GM10847 (cell line): ENCODE data around the gene POU3F3.

Experiments used
- POLR2A ChIP-seq: IDR thresholded peaks from 2 replicates; pipeline ENCODE4 v1.6.1; 2011; ENCODE audit not compliant: insufficient read length; ENCODE audit errors: extremely low read depth

Gene POU3F3

DNA sequence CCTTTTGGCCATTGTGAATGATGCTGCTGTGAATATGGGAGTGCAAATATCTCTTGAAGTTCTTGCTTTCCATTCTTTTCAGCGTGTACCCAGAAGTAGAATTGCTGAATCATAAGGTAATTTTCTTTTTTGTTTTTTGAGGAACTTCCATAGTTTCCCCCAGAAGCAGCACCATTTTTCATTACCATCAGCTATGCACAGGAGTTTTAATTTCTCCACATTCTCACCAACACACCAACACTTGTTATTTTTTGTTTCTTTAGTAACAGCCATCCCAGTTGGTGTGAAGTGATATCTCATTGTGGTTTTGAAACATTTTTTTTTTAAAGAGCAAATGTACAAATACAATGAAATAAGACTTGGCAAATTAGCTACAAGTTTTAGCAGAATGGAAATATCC, 21.3 kb downstream of the POU3F3 start:
- TF ChIP-seq POLR2A, result no peak

DNA sequence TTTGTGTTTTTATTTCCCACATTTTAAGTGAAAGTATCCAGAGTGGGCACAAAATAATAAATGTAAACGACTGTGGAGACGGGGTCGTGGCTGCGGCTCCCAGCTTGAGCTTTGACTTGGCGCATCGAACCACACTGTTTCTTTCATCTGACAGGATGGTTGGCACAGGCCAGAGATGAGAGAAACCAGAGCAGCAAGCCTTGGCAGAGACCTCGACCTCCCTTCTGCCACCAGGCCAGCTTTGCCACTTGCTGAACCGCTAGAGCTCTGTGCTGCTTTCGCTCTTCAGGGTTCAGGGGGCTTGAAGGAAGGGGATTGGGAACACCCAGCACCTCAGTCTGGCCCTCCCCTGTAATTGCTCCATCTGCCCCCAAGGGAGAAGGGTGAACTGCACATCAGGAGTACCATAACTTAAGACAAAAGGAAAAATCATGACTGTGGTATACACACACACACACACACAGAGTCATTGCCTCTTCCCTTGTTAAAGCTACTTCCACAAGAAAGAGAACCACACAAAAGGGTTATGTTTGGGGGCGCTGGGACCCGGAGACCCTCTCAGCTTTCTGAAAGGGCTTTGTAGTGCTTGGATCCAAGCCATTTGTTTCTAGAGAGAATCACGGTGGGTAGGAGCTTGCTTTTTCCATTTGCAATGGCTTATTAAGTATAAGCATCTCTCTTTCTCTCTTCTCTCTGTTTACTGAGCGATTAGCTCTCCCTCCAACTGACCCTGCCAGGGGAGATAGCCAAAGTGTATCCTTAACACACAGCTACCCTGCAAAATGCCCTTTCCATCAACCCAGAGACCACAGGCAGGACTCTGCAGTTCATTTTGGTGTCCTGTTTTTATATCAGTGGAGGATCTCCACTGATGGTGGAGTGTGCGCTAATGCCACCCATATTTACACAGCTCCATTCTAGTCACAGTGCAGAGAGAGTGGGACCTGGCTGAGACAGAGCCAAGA, 23.0 kb downstream of the POU3F3 start:
- no peak for TF ChIP-seq POLR2A

DNA sequence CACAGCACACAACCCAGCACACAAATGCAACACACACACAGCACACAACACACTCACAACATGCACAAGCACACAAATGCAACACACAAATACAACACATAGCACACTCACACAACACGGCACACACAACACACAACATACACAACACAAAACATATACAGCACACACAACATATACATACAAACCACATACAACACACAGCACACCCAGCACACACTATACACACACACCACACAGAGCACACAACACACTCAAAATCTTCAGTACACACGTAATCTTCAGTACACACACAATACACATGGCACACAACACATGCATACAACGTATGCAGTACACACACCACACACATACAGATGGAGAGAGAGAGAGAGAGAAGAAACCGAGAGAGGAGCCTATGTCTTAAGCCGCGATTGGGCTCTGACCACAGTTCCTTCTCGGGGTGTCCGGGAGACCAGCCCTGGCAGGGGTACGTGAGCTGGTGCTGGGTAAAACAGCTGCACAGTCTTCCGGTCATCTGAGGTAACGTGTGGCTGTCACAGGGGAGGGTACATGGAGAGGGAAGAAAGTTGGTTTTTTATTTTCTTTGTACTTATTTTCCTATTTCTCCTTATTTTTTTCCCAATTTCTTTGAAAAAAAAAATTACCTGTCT, 25.1 kb downstream of the POU3F3 start:
- no peak for TF ChIP-seq POLR2A

DNA sequence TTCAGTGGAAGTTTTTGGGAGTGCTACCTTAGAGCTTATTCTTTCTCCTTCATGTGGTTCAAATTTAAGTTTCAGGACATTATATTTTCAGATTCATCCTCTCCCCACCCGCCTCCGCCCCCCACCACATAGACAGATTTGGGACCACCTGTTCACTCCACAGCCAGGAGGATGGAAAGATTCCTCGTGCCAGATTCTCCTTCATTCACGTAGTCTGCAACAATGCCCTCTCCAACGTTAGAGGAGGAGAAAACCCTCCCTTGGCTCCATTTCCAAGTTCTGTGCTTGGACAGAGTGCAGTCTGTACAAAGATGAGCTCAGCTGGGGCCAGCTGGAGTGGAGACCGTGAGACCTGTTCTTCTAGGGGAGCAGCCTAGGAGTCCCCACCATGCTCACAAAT, 26.2 kb downstream of the POU3F3 start:
- no peak for TF ChIP-seq POLR2A

DNA sequence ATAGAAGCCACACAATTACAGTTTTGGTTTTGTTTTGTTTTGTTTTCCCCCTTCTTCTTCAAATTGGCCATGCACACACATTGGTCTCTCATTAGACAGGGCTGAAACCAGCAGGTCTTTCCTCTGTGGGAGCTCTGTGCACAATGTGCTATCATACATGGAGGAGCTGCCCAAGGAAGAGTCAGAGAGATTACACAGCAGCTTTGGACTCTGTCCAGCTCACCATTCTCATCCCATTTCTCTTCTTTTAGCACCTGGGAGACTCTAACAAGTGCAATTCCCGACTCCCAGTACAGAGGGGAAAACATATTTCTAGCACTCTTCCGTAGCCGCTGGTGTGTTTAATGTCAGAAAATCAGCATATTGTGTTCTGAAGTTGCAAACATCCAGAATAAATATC, 29.4 kb downstream of the POU3F3 start:
- no peak for TF ChIP-seq POLR2A

DNA sequence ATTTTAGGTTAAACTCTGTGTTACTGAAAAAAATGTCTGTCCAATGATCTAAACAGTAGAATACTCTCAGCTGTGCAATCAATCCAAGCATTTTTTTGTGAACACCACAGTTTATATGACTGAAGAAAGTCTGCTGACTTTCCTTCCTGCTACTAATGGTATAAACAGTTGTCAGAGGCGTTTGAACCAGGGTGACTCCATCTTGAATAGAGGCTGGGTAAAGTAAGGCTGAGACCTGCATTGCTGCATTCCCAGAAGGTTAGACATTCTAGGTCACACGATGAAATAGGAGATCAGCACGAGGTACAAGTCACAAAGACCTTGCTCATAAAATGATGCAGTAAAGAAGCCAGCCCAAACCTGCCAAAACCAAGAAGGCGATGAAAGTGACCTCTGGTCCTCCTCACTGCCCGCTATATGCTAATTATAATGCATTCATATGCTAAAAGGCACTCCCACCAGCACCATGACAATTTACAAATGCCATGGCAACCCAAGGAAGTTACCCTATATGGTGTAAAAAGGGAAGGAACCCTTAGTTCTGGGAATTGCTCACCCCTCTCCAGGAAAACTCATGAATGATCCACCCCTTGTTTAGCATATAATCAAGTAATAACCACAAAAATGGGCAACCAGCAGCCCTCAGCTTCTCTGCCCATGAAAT, 31.3 kb downstream of the POU3F3 start:
- no peak for TF ChIP-seq POLR2A

DNA sequence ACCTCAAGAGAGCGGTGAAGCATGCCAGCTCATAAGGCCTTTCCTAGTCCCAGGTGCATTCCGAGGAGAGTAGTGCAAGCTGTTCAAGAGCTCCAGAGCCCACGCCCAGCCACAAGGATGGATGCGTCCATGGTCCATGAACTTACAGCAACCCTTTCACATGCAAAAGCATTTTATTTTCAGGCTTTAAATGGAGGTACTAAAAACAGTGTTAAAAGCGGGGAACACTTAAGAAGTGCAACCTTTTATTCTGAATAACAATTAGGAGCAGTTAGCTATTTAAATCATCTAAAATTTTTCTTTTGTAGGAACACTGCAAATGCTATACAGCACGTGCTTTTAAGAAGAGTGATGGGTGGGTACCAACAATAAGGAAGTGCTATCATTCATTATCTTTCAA, 33.8 kb downstream of the POU3F3 start:
- TF ChIP-seq POLR2A, result no peak

DNA sequence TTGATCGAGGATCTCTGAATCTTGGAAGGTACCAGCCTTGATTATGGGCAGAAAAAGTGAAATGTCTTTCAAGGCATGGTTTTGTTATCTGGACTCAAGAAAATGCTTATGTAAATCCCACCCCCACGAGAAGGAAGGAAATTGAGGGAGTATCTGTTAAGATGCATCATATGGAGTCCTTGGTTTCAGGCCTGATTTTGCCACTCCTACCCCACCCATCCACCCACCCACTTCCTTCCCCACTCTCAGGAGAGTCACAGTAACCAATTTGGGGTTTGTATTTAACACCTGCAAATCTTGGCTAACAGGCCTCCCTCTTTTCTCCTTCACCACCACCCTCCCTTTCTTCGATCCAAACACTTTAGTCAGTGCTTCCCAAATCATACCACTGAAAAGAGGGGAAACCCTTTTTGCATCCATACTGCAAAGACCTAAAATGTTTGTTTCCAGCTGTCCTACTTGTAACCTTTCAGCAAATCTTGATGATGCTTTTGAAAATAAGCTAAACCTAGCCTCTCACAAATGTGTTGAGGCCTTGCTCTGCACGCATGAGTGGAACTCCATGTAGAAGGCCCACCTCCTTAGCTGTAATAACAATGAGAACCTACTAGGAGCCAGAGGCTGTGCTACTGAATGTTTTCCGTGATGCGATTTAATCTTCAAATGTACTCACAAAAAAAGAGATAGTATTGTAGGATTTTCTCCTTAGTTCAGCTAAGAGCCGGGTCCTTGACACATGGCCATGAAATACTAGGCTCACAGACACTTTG, 34.8 kb downstream of the POU3F3 start:
- TF ChIP-seq POLR2A, result no peak

DNA sequence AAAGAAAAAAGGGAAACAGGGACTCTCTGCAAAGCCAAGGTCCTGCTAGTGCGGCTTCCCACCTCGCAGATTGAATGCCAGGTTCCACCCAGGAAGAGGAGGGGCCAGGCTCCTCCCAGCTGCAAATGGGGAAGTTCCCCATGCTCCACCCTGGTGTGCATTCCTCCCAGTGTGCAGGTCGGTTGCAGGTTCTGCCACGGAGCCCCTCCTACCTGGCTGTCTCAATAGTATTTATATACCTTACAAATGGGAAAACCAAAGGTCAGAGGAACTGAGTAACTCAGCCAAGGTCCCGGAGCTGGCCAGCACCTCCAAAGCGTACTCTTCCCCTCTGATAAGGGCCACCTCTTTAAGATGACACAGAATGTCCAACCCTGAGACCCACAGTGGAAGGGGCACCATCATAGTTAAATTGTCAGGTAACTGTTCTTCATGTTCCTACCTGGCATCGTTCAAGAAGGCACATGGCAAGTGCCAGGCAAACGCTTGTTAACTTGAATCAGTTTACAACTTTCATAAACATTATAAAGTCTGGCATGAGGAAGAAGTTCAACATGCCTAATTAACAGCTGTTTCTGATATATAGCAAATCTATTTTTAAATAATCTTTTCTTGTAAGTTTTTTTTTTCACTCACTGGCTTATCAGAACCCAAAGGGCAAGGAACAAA, 35.5 kb downstream of the POU3F3 start:
- no peak for TF ChIP-seq POLR2A

DNA sequence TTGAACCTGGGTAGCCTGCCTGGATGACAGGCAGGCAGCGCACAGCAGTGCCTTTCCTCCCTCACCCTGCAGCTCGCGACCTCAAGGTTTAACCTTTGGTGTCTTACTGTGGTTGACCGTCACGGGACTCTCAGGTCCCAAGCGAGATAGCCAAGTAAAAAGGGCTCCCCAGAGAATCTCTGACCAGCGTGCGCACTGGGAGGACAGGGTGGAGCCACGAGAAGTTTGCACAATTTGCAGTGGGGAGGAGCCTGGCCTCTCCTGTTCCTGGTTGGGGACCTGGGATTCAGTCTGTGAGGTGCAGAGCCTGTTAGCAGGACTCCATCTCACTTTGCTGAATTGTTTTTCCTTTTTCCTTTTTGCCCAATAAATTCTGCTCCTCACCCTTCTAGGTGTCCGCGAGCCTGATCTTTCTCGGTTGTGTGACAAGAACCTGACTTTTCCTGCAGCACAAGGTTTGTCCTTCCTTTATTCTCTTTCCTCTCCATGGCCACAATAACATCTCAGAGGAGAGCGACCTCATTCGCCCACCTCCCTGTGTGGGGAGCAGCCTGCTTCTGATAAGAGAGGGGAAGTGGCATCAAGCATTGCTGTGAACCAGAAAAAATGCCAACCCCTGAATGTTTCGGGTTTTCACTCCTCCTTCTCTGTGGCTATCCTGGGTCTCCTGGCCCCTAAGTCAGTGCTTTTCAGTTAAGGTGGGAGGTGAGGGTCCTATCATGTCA, 36.2 kb downstream of the POU3F3 start:
- no peak for TF ChIP-seq POLR2A

DNA sequence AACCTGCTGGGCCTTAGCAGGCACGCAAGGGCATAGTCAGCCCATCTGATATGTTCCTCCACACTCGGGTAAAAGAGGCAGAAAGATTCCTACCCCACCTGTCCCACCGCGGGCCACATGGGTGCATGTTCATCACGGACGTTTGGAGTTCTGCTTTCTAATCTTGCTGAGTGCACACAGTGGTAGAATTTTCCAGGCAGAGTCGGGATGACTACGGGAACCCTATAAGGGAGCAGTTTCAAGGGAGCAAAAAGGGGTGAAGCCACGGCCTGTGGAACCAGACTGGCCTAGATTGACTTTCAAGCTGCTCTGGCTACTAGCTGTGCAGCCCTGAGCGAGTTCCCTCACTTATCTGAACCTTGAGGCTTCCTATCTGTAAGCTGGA, 36.8 kb downstream of the POU3F3 start:
- TF ChIP-seq POLR2A, result no peak

DNA sequence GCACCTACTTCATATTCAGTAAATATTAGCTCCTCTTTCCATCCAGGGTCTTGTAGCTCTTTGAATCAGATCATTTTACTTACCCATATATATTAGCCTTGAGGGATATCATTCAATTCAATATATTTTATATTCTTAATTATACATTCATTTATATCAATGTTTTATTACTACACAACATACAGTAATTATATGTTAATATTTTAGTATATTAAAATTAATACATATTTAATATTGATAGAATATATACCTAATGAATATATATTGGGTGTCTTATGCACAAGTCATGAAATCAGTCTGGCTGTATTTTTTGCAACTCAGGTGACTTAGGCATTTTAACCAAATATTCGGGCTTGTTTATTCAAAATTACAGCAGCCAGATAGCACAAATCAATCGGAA, 37.2 kb downstream of the POU3F3 start:
- TF ChIP-seq POLR2A, result no peak

DNA sequence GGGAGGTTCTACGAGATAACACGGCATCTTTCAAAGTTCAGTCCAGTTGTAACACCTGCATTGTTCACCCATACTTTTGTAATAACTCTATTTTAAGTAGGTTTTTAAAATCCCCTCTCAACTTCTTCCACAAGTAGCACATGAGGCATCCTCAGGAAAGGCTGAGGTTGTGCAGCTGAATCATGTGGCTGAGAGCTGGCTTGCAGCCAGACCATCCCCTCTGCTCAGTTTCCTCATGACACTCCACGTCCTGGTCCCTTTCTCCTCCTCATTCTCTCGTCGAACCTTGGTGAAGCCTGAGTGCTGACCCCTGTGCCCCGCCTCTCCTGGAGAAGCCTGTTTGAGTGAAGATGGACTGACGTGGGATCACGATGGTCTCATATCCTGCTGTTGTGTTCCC, 42.5 kb downstream of the POU3F3 start:
- TF ChIP-seq POLR2A, result no peak
